Neural cell (in vitro differentiated cells): ENCODE data around the gene SUN5. TPM values are rescaled to one million over a fixed set of nuclear protein-coding genes. Genes with fewer than 3 reads are reported as not detected.

Source experiments
- H2AFZ ChIP-seq: fragments of 200-600, 300-800 bp; sonication (generic), shearing (Covaris generic); 2 replicates; pipeline ENCODE4 v1.6.0; 2014; ENCODE audit warnings: low read depth, mild to moderate bottlenecking, antibody characterized with exemption, low read length, moderate library complexity
- H3F3A ChIP-seq: fragments of 200-600 bp; shearing (Covaris generic); 2 replicates; pipeline ENCODE4 v1.6.1; 2016; ENCODE audit warnings: mild to moderate bottlenecking, moderate library complexity, mixed read lengths, antibody characterized with exemption, low read length; ENCODE audit not compliant: insufficient read depth, poor library complexity, severe bottlenecking
- H3K27ac ChIP-seq: fragments of 200-600, 300-800 bp; sonication (generic), shearing (Covaris generic); 2 replicates; pipeline ENCODE4 v1.5.1; 2014; ENCODE audit warnings: mild to moderate bottlenecking, low read length, moderate library complexity
- H3K27me3 ChIP-seq: fragments of 300-800, 200-600 bp; sonication (generic), shearing (Covaris generic); 2 replicates; pipeline ENCODE4 v1.6.0; 2014; ENCODE audit warnings: mild to moderate bottlenecking, low read depth, low read length, moderate library complexity; ENCODE audit not compliant: insufficient read depth
- H3K36me3 ChIP-seq: fragments of 300-800, 200-600 bp; sonication (generic), shearing (Covaris generic); 2 replicates; pipeline ENCODE4 v1.5.1; 2014; ENCODE audit warnings: mild to moderate bottlenecking, antibody characterized with exemption, low read length, moderate library complexity; ENCODE audit not compliant: insufficient read depth
- H3K4me2 ChIP-seq: fragments of 300-800, 200-600 bp; sonication (generic), shearing (Covaris generic); 2 replicates; pipeline ENCODE4 v1.6.0; 2014; ENCODE audit warnings: mild to moderate bottlenecking, low read length
- H3K4me3 ChIP-seq: fragments of 300-800, 200-600 bp; sonication (generic), shearing (Covaris generic); 2 replicates; pipeline ENCODE4 v1.5.1; 2014; ENCODE audit warnings: mild to moderate bottlenecking, low read length, moderate library complexity
- H3K79me2 ChIP-seq: fragments of 200-600 bp; shearing (Covaris generic); replicated peaks from 2 replicates; pipeline ENCODE4 v1.6.0; 2014; ENCODE audit warnings: mild to moderate bottlenecking, low read length, moderate library complexity; ENCODE audit not compliant: insufficient read depth
- H3K9ac ChIP-seq: fragments of 300-800, 200-600 bp; sonication (generic), shearing (Covaris generic); 2 replicates; pipeline ENCODE4 v1.6.1; 2016; ENCODE audit warnings: mild to moderate bottlenecking, low read length, mixed read lengths
- H3K9me2 ChIP-seq: fragments of 200-600 bp; shearing (Covaris generic); 2 replicates; pipeline ENCODE4 v1.6.1; 2016; ENCODE audit warnings: mild to moderate bottlenecking, low read length, mixed read lengths; ENCODE audit not compliant: insufficient read depth
- H3K9me3 ChIP-seq: fragments of 200-600, 300-800 bp; sonication (generic), shearing (Covaris generic); 2 replicates; pipeline ENCODE4 v1.6.1; 2016; ENCODE audit warnings: mild to moderate bottlenecking, mixed run types, low read length, moderate library complexity, mixed read lengths
- H4K20me1 ChIP-seq: fragments of 200-600 bp; shearing (Covaris generic); 2 replicates; pipeline ENCODE4 v1.6.1; 2016; ENCODE audit warnings: mild to moderate bottlenecking, mixed run types; ENCODE audit not compliant: insufficient read depth
- CTCF ChIP-seq: fragments of 450-650 bp; IDR thresholded peaks from 2 replicates; pipeline ENCODE4 v1.5.1; 2014; ENCODE audit warnings: antibody characterized with exemption, mild to moderate bottlenecking, moderate library complexity; ENCODE audit not compliant: poor library complexity, severe bottlenecking
- EP300 ChIP-seq: fragments of 450-650 bp; conservative IDR thresholded peaks from 2 replicates; pipeline ENCODE4 v1.6.1; 2014; ENCODE audit warnings: antibody characterized with exemption, mild to moderate bottlenecking, moderate library complexity; ENCODE audit not compliant: poor library complexity, severe bottlenecking
- EZH2 ChIP-seq: fragments of 200-600, 300-800 bp; shearing (Covaris generic), sonication (generic); IDR thresholded peaks from 2 replicates; pipeline ENCODE4 v1.6.1; 2014; ENCODE audit warnings: antibody characterized with exemption, low read length, borderline replicate concordance, mild to moderate bottlenecking; ENCODE audit not compliant: insufficient read depth, poor library complexity, severe bottlenecking
- MXI1 ChIP-seq: fragments of 450-650 bp; conservative IDR thresholded peaks from 2 replicates; pipeline ENCODE4 v1.6.1; 2014; ENCODE audit warnings: antibody characterized with exemption, mild to moderate bottlenecking; ENCODE audit not compliant: poor library complexity, severe bottlenecking
- POLR2AphosphoS5 ChIP-seq: IDR thresholded peaks from 2 replicates; pipeline ENCODE4 v1.6.1; 2012
- RAD21 ChIP-seq: fragments of 450-650 bp; conservative IDR thresholded peaks from 2 replicates; pipeline ENCODE4 v1.6.1; 2014; ENCODE audit warnings: antibody characterized with exemption, mild to moderate bottlenecking, moderate library complexity
- REST ChIP-seq: IDR thresholded peaks from 2 replicates; pipeline ENCODE4 v1.6.1; 2012; ENCODE audit warnings: borderline replicate concordance
- SMC3 ChIP-seq: fragments of 450-650 bp; conservative IDR thresholded peaks from 2 replicates; pipeline ENCODE4 v1.6.1; 2014; ENCODE audit warnings: antibody characterized with exemption, mild to moderate bottlenecking, moderate library complexity; ENCODE audit not compliant: poor library complexity
- TAF1 ChIP-seq: IDR thresholded peaks from 2 replicates; pipeline ENCODE4 v1.6.1; 2012; ENCODE audit warnings: low read depth
- polyA plus RNA-seq: library from polyadenylated mRNA; depleted of rRNA; stranded (reverse); fragments of >200 nt; gene quantifications from 2 replicates; pipeline ENCODE4 v1.2.3, GENCODE V29; 2014

The SUN5 gene
- polyA plus RNA-seq, 1 donor from 2014 or later = not detected

- H3K79me2 ChIP-seq = no peaks in the 10 kb centered on the region
- TF ChIP-seq POLR2AphosphoS5 = no peak
- no peak for TF ChIP-seq EZH2
- TF ChIP-seq TAF1 = no peak
- TF ChIP-seq SMC3 = no peak
- TF ChIP-seq MXI1 = no peak
- no peak for TF ChIP-seq EP300
- TF ChIP-seq CTCF = no peak
- no peak for TF ChIP-seq REST
- TF ChIP-seq RAD21 = no peak
- H2AFZ ChIP-seq = no peak overlapping the region
Measured at GRCh38 chr20:33008336-33009213, 4.3 kb upstream of the SUN5 start.

GRCh38 chr20:33007376-33008335 is 3.4 kb upstream of the SUN5 start, which contains the start of gene BPIFB2:
Gene BPIFB2 (plus strand): TSS chr20:33007704. CDS start chr20:33008575, 871 bp downstream.
- Histone ChIP-seq H3K4me3 (no peak within 1 kb of the TSS), H3K9me3 (peaks cover 3% of the 10 kb centered on the region), H3K9ac (no peak within 1 kb of the TSS), H3K4me2 (no peak within 1 kb of the TSS), H4K20me1 (no peaks in the 10 kb centered on the region), H3K9me2 (no peaks in the 10 kb centered on the region), H2AFZ (no peak within 1 kb of the TSS), H3K27ac (no peak within 1 kb of the TSS), H3F3A (no peaks in the 10 kb centered on the region), H3K79me2 (no peaks in the 10 kb centered on the region), H3K36me3 (no peaks in the 10 kb centered on the region), H3K27me3 (no peaks in the 10 kb centered on the region)
- TF ChIP-seq EZH2 (no peak), POLR2AphosphoS5 (no peak), CTCF (no peak), RAD21 (no peak), MXI1 (no peak), REST (no peak), TAF1 (no peak), SMC3 (no peak), EP300 (no peak)

More at GRCh38 chr20:33008336-33009213, 4.3 kb upstream of the SUN5 start:
- Histone ChIP-seq H3K27ac (no peak overlapping the region), H3K9me2 (no peaks in the 10 kb centered on the region), H3K9me3 (peaks cover 3% of the 10 kb centered on the region), H3K4me2 (no peak overlapping the region), H3K36me3 (no peaks in the 10 kb centered on the region), H3K4me3 (no peak overlapping the region), H3K9ac (no peak overlapping the region), H3F3A (no peaks in the 10 kb centered on the region), H4K20me1 (no peaks in the 10 kb centered on the region), H3K27me3 (no peaks in the 10 kb centered on the region)
